B cell (primary cell): Measurements from ENCODE around the gene PAGE4. TPM values are rescaled to one million over a fixed set of nuclear protein-coding genes. Genes with fewer than 3 reads are reported as not detected.

Source experiments
- ATAC-seq: fragments of 200-7000 bp; cut with Tn5 transposase; one replicate; pipeline ENCODE4 v1.10.0; 2021; ENCODE audit warnings: low read depth, mild to moderate bottlenecking, moderate number of reproducible peaks, moderate library complexity
- CTCF ChIA-PET: fragments of 350-600 bp; sonication (Branson Sonifier 250); formaldehyde crosslinking; loops from one replicate; lab custom pipeline; 2021; ENCODE audit warnings: antibody characterized with exemption, inconsistent platforms; lab: Charles Lee
- POLR2A ChIA-PET: fragments of 350-600 bp; sonication (Branson Sonifier 250); formaldehyde crosslinking; loops from one replicate; lab custom pipeline; 2021; ENCODE audit warnings: antibody characterized with exemption; lab: Charles Lee
- DNase-seq: peaks from one replicate; pipeline ENCODE4 v3.0.0; 2013
- H2AFZ ChIP-seq: 2 replicates; pipeline ENCODE4 v1.6.1; 2012; ENCODE audit warnings: mild to moderate bottlenecking, low read depth, low read length; ENCODE audit not compliant: insufficient read depth, poor library complexity, severe bottlenecking
- H3K27ac ChIP-seq, 2 donors: 1 replicate in 1 of 2; 2 replicates in 1 of 2; pipeline ENCODE4 v1.5.1; 2012 to 2013; ENCODE audit warnings: low read length in 2 of 2, mild to moderate bottlenecking in 2 of 2, moderate library complexity in 1 of 2
- H3K27me3 ChIP-seq, 4 experiments: fragments of 200-600 bp in 1 of 4; sonication (generic) in 1 of 4; replicated peaks in 1 of 4; 1 replicate in 2 of 4; 2 replicates in 2 of 4; pipeline versions ENCODE4 v1.6.1 to v1.7.0; 2013 to 2016; ENCODE audit warnings: low read length in 3 of 4, mild to moderate bottlenecking in 2 of 4, mixed read lengths in 1 of 4, moderate library complexity in 1 of 4; ENCODE audit not compliant: insufficient read depth in 4 of 4, control insufficient read depth in 3 of 4; ENCODE audit errors: control extremely low read depth in 1 of 4
- H3K36me3 ChIP-seq, 2 experiments: replicated peaks in 1 of 2; 1 replicate in 1 of 2; 2 replicates in 1 of 2; pipeline versions ENCODE4 v1.6.1 to v1.7.1; 2013; ENCODE audit warnings: low read length in 1 of 2; ENCODE audit not compliant: insufficient read depth in 2 of 2, control insufficient read depth in 1 of 2; ENCODE audit errors: control extremely low read depth in 1 of 2, extremely low read depth in 1 of 2
- H3K4me1 ChIP-seq, 2 donors: fragments of 200-600 bp in 1 of 2; sonication (generic) in 1 of 2; 1 replicate in 1 of 2; 2 replicates in 1 of 2; pipeline versions ENCODE4 v1.5.1 to v1.6.1; 2013 to 2017; ENCODE audit warnings: low read length in 2 of 2; ENCODE audit not compliant: control insufficient read depth in 2 of 2, insufficient read depth in 2 of 2
- H3K4me2 ChIP-seq: replicated peaks from 2 replicates; pipeline ENCODE3; 2012; ENCODE audit warnings: mild to moderate bottlenecking, low read depth, low read length; ENCODE audit not compliant: poor library complexity, severe bottlenecking
- H3K4me3 ChIP-seq, 5 experiments: fragments of 200-600 bp in 1 of 5; sonication (generic) in 1 of 5; 1 replicate in 3 of 5; 2 replicates in 2 of 5; pipeline versions ENCODE4 v1.5.1 to v1.7.0; 2011 to 2016; ENCODE audit warnings: low read length in 4 of 5, mild to moderate bottlenecking in 4 of 5, low read depth in 2 of 5, control low read depth in 1 of 5, moderate library complexity in 1 of 5; ENCODE audit not compliant: insufficient read depth in 1 of 5; ENCODE audit errors: control extremely low read depth in 1 of 5, extremely low read depth in 1 of 5
- H3K79me2 ChIP-seq: fragments of 200-600 bp; sonication (generic); one replicate; pipeline ENCODE4 v1.6.0; 2016; ENCODE audit warnings: low read length; ENCODE audit not compliant: control insufficient read depth, insufficient read depth
- H3K9ac ChIP-seq: fragments of 200-600 bp; sonication (generic); 2 replicates; pipeline ENCODE4 v1.6.1; 2017; ENCODE audit warnings: mild to moderate bottlenecking, low read length, moderate library complexity
- H3K9me3 ChIP-seq, 3 donors: one replicate each; pipeline versions ENCODE4 v1.6.1 to v1.7.1; 2013; ENCODE audit warnings: low read length in 2 of 3; ENCODE audit not compliant: control insufficient read depth in 2 of 3, insufficient read depth in 1 of 3; ENCODE audit errors: control extremely low read depth in 1 of 3
- H4K20me1 ChIP-seq: 2 replicates; pipeline ENCODE4 v1.6.0; 2012; ENCODE audit warnings: mild to moderate bottlenecking, low read length; ENCODE audit not compliant: insufficient read depth, control insufficient read depth, poor library complexity, severe bottlenecking
- H3K27ac Mint-ChIP-seq: one replicate; pipeline ENCODE4 v1.8.0; 2021; ENCODE audit warnings: mixed read lengths
- H3K27me3 Mint-ChIP-seq: one replicate; pipeline ENCODE4 v1.8.0; 2021; ENCODE audit warnings: mixed read lengths
- H3K4me1 Mint-ChIP-seq: one replicate; pipeline ENCODE4 v1.8.0; 2021; ENCODE audit warnings: mixed read lengths
- H3K4me3 Mint-ChIP-seq: one replicate; pipeline ENCODE4 v1.8.0; 2021; ENCODE audit warnings: mixed read lengths
- H3K9me3 Mint-ChIP-seq: one replicate; pipeline ENCODE4 v1.8.0; 2022; ENCODE audit warnings: mixed read lengths; ENCODE audit not compliant: insufficient read depth
- EZH2 ChIP-seq: IDR thresholded peaks from 2 replicates; pipeline ENCODE4 v1.6.1; 2012; ENCODE audit warnings: borderline replicate concordance, low read depth, mild to moderate bottlenecking, moderate library complexity, low read length; ENCODE audit not compliant: insufficient read depth, poor library complexity, severe bottlenecking
- WGBS: methylation state at CpG from one replicate; pipeline ENCODE4 v1.1.5; 2013; ENCODE audit warnings: missing lambda C conversion rate; ENCODE audit not compliant: insufficient coverage; 5-methylcytosine and 5-hydroxymethylcytosine counted together
- intact Hi-C: fragments of 100-400 bp; cut with micrococcal nuclease; formaldehyde crosslinking; loops from one replicate; pipeline ENCODE4 v1.10.0; 2022
- polyA plus RNA-seq: library from polyadenylated mRNA; depleted of rRNA; stranded (reverse); fragments of >200 nt; gene quantifications from 2 replicates; pipeline ENCODE4 v1.2.3, GENCODE V29; 2012
- total RNA-seq, 2 donors: library from RNA; stranded (reverse); fragments of 120-200 nt in 1 of 2; gene quantifications; 1 replicate in 1 of 2; 2 replicates in 1 of 2; pipeline versions ENCODE4 v1.2.3 to v1.2.4, GENCODE V29; 2013 to 2022
- TF ChIP-seq, protein P1 (sequence below): fragments of 200-600 bp; IDR thresholded peaks from one replicate; pipeline ENCODE4 v1.8.0; 2022; ENCODE audit warnings: antibody characterized with exemption, mild to moderate bottlenecking

Gene PAGE4
- total and polyA plus RNA-seq, 2 donors (not counting 1 experiment from before 2014, with no cell fraction given): not detected

DNA sequence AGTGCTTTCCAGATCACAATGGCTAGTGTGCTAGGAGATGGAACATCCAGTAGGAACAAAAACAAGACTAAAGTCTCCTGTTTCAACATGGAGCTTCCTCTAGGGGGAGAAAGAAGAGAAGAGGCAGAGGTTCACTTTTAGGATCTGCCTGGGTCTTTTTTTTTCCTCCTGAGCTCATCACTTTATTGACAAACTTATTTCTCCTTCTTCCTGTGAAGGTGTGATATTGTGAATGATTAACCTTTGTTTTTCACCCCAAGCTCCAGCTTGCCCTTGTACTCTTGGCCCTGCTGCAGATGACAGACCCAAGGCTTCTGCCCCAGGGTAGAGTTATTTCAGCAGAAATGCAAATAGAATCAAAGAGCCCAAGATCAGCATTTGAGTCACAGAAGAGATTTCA, 13.5 kb downstream of the PAGE4 start:
- Mint-ChIP-seq H3K4me3 (no peak overlapping the region), H3K4me1 (no peaks in the 10 kb centered on the region), H3K27me3 (peaks cover 9% of the 10 kb centered on the region), H3K27ac (no peak overlapping the region), H3K9me3 (no peaks in the 10 kb centered on the region)
- no peaks in the 10 kb centered on the region for H3K36me3 ChIP-seq
- no peaks in the 10 kb centered on the region for H3K27me3 ChIP-seq
- no peak overlapping the region for H3K9ac ChIP-seq
- no peak overlapping the region for H2AFZ ChIP-seq
- H3K4me1 ChIP-seq: no peaks in the 10 kb centered on the region
- ChIA-PET CTCF (no interaction called here), POLR2A (no interaction called here)
- H4K20me1 ChIP-seq: no peaks in the 10 kb centered on the region
- H3K27ac ChIP-seq: no peak overlapping the region
- no peak for TF ChIP-seq EZH2
- TF ChIP-seq, protein P1, sequence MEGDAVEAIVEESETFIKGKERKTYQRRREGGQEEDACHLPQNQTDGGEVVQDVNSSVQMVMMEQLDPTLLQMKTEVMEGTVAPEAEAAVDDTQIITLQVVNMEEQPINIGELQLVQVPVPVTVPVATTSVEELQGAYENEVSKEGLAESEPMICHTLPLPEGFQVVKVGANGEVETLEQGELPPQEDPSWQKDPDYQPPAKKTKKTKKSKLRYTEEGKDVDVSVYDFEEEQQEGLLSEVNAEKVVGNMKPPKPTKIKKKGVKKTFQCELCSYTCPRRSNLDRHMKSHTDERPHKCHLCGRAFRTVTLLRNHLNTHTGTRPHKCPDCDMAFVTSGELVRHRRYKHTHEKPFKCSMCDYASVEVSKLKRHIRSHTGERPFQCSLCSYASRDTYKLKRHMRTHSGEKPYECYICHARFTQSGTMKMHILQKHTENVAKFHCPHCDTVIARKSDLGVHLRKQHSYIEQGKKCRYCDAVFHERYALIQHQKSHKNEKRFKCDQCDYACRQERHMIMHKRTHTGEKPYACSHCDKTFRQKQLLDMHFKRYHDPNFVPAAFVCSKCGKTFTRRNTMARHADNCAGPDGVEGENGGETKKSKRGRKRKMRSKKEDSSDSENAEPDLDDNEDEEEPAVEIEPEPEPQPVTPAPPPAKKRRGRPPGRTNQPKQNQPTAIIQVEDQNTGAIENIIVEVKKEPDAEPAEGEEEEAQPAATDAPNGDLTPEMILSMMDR: no peak
- ATAC-seq (no peak), DNase-seq (no peak)
- intact Hi-C loops: no loop called here
- no peaks in the 10 kb centered on the region for H3K79me2 ChIP-seq
- no peaks in the 10 kb centered on the region for H3K9me3 ChIP-seq
- H3K4me3 ChIP-seq: no peak overlapping the region
- H3K4me2 ChIP-seq: no peak overlapping the region

GRCh38 chrX:49844611-49845010, 15.5 kb downstream of the PAGE4 start:
- H3K27ac ChIP-seq: no peak overlapping the region
- intact Hi-C loops: no loop called here
- no peaks in the 10 kb centered on the region for H3K9me3 Mint-ChIP-seq
- CTCF ChIA-PET: no interaction called here
- no peaks in the 10 kb centered on the region for H3K4me1 Mint-ChIP-seq
- no peaks in the 10 kb centered on the region for H3K36me3 ChIP-seq
- no CpG with 5 or more reads among the region's 8 CpGs for WGBS
- POLR2A ChIA-PET: no interaction called here
- DNase-seq: no peak
- H4K20me1 ChIP-seq: no peaks in the 10 kb centered on the region
- H3K4me3 Mint-ChIP-seq: no peak overlapping the region
- no peak overlapping the region for H3K9ac ChIP-seq
- H3K27ac Mint-ChIP-seq: no peak overlapping the region
- no peak overlapping the region for H3K4me2 ChIP-seq
- peaks cover 9% of the 10 kb centered on the region for H3K27me3 Mint-ChIP-seq
- H2AFZ ChIP-seq: no peak overlapping the region
- no peaks in the 10 kb centered on the region for H3K4me1 ChIP-seq
- peaks cover 0 to 3% (median 0%) of the 10 kb centered on the region in 4 experiments for H3K27me3 ChIP-seq
- H3K79me2 ChIP-seq: no peaks in the 10 kb centered on the region
- H3K9me3 ChIP-seq: peaks cover 0 to 2% (median 0%) of the 10 kb centered on the region in 3 donors
- no peak for TF ChIP-seq EZH2
- TF ChIP-seq, protein P1: no peak
- ATAC-seq: no peak
- no peak overlapping the region for H3K4me3 ChIP-seq
